Epithelial cell of prostate (primary cell): Measurements from ENCODE around the gene EPM2A.

Experiments
- DNase-seq: peaks from one replicate; pipeline ENCODE4 v3.0.0-alpha.2; 2011; ENCODE audit warnings: low read depth, low spot score
- H3K27ac ChIP-seq: fragments of 450-650 bp; 2 replicates; pipeline ENCODE4 v1.5.1; 2017; ENCODE audit warnings: mild to moderate bottlenecking

Gene EPM2A

DNA sequence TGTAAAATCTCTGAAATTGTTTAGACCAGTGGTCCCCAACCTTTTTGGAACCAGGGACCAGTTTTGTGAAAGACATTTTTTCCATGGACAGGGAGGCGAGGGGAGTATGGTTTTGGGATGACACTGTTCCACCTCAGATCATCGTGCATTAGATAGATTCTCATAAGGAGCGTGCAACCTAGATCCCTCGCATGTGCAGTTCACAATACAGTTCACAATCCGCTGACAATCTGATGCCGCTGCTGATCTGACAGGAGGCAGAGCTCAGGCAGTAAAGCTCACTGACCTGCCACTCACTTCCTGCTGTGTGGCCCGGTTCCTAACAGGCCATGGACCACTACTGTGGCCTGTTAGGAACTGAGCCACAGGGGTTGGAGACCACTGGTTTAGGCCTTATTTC, 115.2 kb downstream of the EPM2A start:
- H3K27ac ChIP-seq: no peak overlapping the region
- DNase-seq: no peak

DNA sequence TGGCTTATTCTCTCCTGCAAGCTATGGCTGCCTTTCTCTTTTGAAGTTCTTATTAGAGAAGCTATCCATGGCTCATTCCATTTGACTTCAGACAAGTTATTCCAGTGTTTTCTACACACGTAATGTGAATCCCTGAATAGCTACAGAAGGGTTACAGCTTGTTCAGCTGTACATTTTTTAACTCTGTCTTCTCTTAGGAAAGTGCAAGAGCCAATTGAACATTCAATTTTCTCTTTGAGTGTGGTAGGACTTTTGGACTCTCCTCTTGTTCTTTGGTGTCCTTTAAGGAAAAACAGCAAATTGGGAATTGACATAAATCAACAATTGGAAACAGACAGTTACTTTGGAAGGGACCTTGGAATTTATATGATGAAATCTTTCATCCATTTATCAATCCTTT, 125.8 kb downstream of the EPM2A start:
- no peak overlapping the region for H3K27ac ChIP-seq

DNA sequence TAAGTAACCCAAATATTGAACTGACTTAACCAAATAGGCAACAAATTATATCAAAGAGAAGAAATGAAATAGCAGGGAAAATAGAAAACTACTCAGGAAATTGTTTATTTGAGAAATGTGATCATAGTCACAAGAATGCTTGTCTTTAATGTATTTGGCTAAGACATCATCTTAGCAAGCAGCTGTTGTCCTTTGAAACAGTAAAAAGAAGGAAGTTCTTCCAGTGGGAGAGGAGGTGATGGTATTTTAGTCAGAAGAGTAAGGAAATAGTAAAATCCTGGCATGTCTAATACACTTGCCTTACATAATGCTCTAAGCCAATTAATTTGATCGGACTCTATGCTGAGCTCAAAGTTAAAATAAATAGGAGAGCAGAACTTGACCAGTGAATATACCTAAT, 126.5 kb downstream of the EPM2A start:
- no peak for DNase-seq
- H3K27ac ChIP-seq: no peak overlapping the region

More for the DNA sequence above, 125.8 kb downstream of the EPM2A start:
- DNase-seq: no peak

DNA sequence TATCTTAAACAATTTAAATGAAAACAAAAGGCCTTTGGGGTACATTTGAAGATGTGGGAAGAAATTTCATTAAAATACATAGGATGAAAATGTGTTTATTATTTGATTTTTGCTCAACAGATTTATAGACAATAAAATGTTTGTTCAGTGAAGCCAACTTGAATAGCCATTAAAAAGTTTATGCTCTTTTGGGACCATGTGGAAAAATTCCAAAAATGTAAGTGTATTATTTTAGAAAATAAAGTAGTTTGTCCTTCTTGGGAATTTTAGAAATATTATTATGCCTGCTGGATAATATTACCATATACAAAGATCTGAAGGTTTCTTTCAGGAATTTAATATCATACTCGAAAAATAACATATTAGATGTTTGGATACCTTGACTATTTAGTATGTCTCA, 131.3 kb downstream of the EPM2A start:
- DNase-seq: no peak
- no peak overlapping the region for H3K27ac ChIP-seq

DNA sequence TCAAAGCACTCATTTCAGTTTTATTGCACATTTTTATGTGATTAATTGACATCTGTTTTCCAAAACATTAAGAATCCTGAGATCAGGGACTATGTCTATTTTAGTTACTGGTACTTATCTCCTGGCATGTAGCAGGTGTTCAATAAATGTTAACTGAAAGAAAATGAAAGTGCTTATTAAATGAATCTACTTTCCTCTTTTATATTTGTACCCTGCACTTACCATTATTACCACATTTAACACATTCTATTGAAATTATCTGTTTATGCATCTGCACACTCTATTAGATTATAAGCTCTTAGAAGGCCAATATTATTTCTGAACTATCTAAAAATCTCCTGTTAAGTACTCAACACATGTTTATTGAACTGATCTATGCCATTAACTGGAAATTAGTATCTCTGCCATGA, 131.9 kb downstream of the EPM2A start:
- H3K27ac ChIP-seq: no peak overlapping the region
- DNase-seq: no peak

DNA sequence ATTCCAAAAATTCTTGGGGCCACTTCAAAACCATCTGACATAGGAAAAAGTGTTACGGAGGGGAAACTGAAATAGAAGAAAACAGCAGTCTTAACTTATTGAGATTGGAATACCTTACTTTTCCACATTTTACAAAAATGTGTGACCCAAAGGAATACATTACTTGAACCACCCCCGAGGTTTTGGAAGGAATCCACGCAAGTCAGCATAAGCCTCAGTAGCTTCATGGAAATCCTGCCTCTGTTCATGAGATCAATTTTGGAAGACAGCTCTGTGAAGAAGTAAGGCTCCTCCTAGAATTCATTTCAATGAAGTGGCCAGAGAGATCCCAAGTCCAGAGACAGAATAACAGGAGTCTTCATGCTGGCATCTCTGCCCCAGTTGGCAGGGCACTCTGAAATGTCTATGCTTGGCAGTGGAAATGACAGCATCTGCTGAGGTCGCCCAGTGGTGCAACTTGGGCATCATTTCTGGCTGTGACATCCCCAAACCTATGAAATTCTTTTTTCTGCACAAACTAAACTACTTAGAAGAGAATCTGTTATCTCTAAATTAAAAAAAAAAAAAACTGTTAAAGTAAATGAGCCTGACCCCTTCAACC, 132.5 kb downstream of the EPM2A start:
- no peak for DNase-seq
- no peak overlapping the region for H3K27ac ChIP-seq

DNA sequence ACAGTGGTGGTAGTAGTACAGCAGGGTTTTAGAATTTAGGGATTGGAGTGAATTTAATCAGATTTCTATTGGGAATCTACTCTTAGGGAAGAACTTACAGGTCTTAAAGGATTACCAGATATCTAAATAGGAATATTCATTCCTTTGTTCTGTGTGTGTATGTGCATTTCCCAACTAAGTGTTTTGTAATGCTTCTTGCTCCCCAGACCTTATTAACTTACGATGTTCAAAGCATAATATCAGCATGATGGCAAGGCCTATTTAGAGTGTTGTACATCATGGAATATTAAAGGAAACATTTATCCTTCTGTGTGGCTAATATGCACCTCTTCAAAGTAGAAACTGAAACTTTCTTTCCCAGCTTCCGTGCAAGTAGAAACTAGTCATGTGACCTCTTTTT, 133.9 kb downstream of the EPM2A start:
- no peak for DNase-seq
- no peak overlapping the region for H3K27ac ChIP-seq

DNA sequence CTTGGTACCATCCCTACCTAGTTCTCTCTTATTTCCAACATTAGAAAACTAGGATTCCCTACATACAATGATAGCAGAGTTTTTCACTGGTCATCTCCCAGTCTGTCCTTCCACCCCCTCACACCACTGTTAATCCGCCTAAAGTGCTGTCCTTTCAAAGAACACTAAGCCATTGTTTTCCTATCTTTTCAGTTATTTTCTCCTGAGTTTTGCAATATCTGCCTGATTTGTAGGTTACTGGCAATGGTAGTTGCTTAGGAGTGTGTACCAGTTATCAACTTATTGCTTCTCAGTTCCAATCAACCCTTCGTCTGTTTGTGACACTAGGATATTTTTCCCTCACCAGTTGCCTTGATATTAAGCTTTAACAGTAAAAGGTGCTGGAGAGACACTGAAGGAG, 135.0 kb downstream of the EPM2A start:
- no peak overlapping the region for H3K27ac ChIP-seq
- DNase-seq: no peak

DNA sequence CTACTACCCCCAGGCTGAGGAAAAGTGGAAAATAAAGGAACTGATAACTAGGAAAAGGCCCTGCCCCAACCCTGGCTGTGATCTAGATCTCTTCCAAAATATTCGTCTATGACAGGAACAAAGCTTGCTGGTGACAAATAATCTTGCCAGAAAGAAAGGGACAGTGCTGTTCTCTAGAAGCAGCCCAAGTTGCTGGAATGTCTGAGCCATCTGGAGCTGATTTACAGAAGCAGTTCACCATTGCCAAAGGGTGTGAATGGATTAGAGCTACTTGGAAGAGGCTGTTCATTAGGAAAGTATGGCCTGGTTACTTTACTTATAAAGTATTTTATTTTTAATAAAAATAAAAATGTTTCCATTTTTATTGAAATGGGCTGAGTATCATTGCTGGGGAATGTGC, 146.3 kb downstream of the EPM2A start:
- H3K27ac ChIP-seq: no peak overlapping the region
- DNase-seq: no peak

DNA sequence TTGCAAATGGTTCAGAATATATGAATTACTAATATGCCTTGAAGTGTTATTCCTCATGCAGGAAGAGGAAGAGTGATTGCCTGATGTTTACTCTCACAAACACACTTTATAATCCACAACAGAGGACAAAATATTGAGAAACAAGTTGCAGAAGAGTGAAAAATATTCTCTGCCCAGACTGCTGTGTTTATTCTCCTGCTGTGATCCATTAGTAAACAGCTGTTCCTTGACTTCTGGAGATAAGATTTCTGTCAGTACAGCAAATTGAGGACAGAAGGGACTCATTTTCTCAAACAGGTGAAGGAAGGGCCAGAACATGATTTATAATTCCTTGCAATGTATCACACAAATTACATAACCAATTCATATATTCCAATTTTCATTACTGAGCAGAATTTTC, 148.0 kb downstream of the EPM2A start:
- no peak for DNase-seq
- H3K27ac ChIP-seq: no peak overlapping the region

DNA sequence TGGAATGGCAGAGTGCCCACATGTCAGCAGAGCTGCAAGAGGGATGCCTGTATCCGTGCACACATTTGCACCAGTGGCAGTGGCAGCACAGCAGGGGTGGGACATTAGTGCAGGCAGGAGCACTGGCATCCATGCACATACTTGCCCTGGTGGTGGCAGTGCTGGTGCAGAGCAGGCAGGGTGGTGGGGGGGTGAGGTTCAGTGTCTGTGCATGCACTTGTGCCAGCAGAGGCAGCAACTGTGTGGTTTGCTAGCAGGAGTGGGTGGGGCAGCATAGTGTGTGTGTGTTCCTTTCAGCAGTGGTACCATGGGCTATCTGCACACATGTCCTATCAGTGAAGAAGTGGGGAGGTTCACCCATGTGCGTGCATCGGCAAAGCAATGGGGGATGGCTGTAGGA, 151.6 kb downstream of the EPM2A start:
- H3K27ac ChIP-seq: no peak overlapping the region
- no peak for DNase-seq
